ENCODE data around the gene KIRREL1.

The KIRREL1 gene

DNA sequence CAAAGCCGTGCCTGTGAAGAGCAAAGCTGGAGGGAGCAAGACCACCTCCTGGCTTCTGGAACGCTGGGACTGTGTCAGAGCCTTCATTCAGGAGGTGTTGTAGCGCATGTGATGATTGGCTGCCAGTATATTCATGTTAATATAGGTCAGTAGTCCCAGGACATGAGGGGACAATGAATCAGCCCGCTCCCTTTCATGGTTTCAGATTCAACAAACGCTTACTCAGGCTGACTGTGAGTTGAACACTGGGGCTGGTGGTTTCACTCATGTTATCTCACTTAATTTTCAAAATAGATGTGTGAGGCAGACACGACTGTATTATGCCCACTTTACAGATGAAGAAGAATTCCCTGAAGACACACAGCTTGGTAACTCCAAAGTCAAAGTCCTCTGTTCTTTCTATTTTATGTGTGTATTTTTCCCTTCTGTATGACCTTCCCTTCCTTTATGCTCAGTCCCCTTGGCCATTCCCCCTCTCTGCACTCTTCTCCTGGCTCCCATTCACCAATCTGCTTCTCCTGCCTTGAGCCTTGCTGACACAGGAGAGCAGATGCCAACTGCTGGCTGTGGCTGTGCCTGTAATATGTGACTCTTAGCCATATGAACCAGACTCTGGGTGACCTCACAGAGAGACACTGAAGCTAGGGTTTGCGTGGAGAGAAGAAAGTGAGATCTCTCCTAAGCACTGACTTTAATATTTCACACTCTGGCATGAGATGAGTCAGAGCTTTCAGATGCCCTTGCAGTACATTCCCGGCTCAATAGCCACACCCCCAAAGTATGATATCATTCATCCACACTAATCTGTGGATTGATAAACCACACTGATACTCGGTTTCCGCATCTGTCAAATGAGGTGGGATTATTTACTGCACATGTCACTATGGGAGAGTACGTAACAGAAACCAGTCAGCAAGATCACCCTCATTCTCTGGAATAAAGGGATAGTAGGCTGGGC is 31.4 kb upstream of the KIRREL1 start:
- Histone ChIP-seq H3K79me2 (ENCODE audit: insufficient read depth, low read length) (no peaks in the 10 kb centered on the region), H3K4me2 (ENCODE audit: low read length) (no peak overlapping the region), H3K36me3 (ENCODE audit: insufficient read depth, low read length) (no peaks in the 10 kb centered on the region), H2AFZ (ENCODE audit: low read length) (no peak overlapping the region), H3K4me1 (ENCODE audit: insufficient read depth, low read length, severe bottlenecking) (peaks cover 4% of the 10 kb centered on the region), H3F3A (ENCODE audit: insufficient read depth, low read length) (no peaks in the 10 kb centered on the region), H3K4me3 (ENCODE audit: low read depth, low read length, poor library complexity, severe bottlenecking) (no peak overlapping the region), H3K27ac (ENCODE audit: low read depth, low read length, poor library complexity, severe bottlenecking) (no peak overlapping the region), H3K9me2 (ENCODE audit: low read depth, low read length) (no peaks in the 10 kb centered on the region), H3K9ac (ENCODE audit: low read length) (no peak overlapping the region), H3K27me3 (ENCODE audit: insufficient read depth, low read length) (peaks cover 9% of the 10 kb centered on the region), H4K20me1 (ENCODE audit: insufficient read depth, low read length) (no peaks in the 10 kb centered on the region), H3K9me3 (ENCODE audit: low read length) (no peaks in the 10 kb centered on the region)
- TF ChIP-seq EZH2 (IDR thresholded peaks at IDR 0.05; ENCODE audit: borderline replicate concordance, low read length) (no peak), CTCF (IDR thresholded peaks at IDR 0.05; ENCODE audit: low read length) (no peak)

DNA sequence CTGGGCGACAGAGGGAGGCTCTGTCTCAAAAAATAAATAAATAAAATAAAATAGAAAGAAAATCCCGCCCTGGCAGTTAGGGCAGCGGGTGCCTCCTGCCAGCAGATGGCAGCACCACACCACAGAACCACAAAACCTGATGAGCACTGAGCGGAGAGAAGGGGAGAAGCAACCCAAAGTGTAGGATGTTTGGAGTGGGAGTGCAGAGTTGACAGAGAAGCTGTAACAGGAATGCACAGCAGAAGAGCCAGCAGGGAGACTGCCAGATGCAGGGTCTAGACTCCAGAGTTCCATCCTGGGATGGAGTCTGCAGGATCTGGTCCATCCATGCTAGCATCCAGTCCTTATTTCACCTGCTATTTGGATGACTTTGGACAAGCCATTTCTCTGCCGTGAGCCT is 29.7 kb upstream of the KIRREL1 start:
- Histone ChIP-seq H3K36me3 (ENCODE audit: insufficient read depth, low read length) (no peaks in the 10 kb centered on the region), H3F3A (ENCODE audit: insufficient read depth, low read length) (no peaks in the 10 kb centered on the region), H3K9me3 (ENCODE audit: low read length) (no peaks in the 10 kb centered on the region), H3K9me2 (ENCODE audit: low read depth, low read length) (no peaks in the 10 kb centered on the region), H4K20me1 (ENCODE audit: insufficient read depth, low read length) (no peaks in the 10 kb centered on the region), H3K27ac (ENCODE audit: low read depth, low read length, poor library complexity, severe bottlenecking) (no peak overlapping the region), H3K4me3 (ENCODE audit: low read depth, low read length, poor library complexity, severe bottlenecking) (no peak overlapping the region), H2AFZ (ENCODE audit: low read length) (no peak overlapping the region), H3K4me1 (ENCODE audit: insufficient read depth, low read length, severe bottlenecking) (peaks cover 4% of the 10 kb centered on the region), H3K79me2 (ENCODE audit: insufficient read depth, low read length) (no peaks in the 10 kb centered on the region), H3K4me2 (ENCODE audit: low read length) (no peak overlapping the region), H3K27me3 (ENCODE audit: insufficient read depth, low read length) (peaks cover 11% of the 10 kb centered on the region), H3K9ac (ENCODE audit: low read length) (no peak overlapping the region)
- TF ChIP-seq EZH2 (IDR thresholded peaks at IDR 0.05; ENCODE audit: borderline replicate concordance, low read length) (no peak), CTCF (IDR thresholded peaks at IDR 0.05; ENCODE audit: low read length) (peak; percentile 70)

- no peaks in the 10 kb centered on the region for H3K9me2 ChIP-seq (ENCODE audit: low read depth, low read length)
- H3K9ac ChIP-seq (ENCODE audit: low read length), result no peak overlapping the region
- H3F3A ChIP-seq (ENCODE audit: insufficient read depth, low read length), result no peaks in the 10 kb centered on the region
- no peak overlapping the region for H2AFZ ChIP-seq (ENCODE audit: low read length)
- peaks cover 11% of the 10 kb centered on the region for H3K27me3 ChIP-seq (ENCODE audit: insufficient read depth, low read length)
- H3K9me3 ChIP-seq (ENCODE audit: low read length), result no peaks in the 10 kb centered on the region
- no peak overlapping the region for H3K27ac ChIP-seq (ENCODE audit: low read depth, low read length, poor library complexity, severe bottlenecking)
- H3K79me2 ChIP-seq (ENCODE audit: insufficient read depth, low read length), result no peaks in the 10 kb centered on the region
- H3K36me3 ChIP-seq (ENCODE audit: insufficient read depth, low read length), result no peaks in the 10 kb centered on the region
- no peak overlapping the region for H3K4me3 ChIP-seq (ENCODE audit: low read depth, low read length, poor library complexity, severe bottlenecking)
- no peaks in the 10 kb centered on the region for H4K20me1 ChIP-seq (ENCODE audit: insufficient read depth, low read length)
- peaks cover 4% of the 10 kb centered on the region for H3K4me1 ChIP-seq (ENCODE audit: insufficient read depth, low read length, severe bottlenecking)
- TF ChIP-seq EZH2 (IDR thresholded peaks at IDR 0.05; ENCODE audit: borderline replicate concordance, low read length) (no peak), CTCF (IDR thresholded peaks at IDR 0.05; ENCODE audit: low read length) (no peak)
- no peak overlapping the region for H3K4me2 ChIP-seq (ENCODE audit: low read length)
Observed at GRCh38 chr1:157965584-157965983, 27.9 kb upstream of the KIRREL1 start.
